HG03196 (cell line): ENCODE measurements around the gene TTF1.
"Not testable (repeated sequence)": the region's sequence is repeated elsewhere in the genome, so short reads cannot be mapped to it uniquely, and the experiment has no call there.

Experiments
- ATAC-seq: cut with Tn5 transposase; IDR thresholded peaks from one replicate; pipeline ENCODE4 v1.9.1; 2021; ENCODE audit not compliant: unreplicated experiment

Gene TTF1

DNA sequence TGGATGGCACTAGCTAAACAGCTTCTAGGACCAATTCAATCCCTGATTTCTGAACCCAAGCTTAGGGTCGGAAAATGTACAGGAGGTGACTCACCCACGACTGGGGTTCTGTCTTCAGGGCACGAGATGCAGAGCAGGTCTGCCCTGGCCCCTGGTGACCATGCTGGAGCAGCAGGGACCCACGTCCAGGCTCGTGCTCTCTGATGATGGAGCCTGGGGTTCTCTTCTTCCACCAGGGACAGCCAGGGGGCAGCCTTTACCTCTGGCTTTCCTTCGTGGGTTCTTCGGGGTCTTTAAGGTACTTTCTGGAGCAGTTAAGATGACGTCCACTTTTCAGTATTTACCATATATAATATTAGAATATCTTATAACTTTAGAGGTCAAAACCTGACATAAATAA lies 5.4 kb upstream of the TTF1 start:
- ATAC-seq, result no peak

DNA sequence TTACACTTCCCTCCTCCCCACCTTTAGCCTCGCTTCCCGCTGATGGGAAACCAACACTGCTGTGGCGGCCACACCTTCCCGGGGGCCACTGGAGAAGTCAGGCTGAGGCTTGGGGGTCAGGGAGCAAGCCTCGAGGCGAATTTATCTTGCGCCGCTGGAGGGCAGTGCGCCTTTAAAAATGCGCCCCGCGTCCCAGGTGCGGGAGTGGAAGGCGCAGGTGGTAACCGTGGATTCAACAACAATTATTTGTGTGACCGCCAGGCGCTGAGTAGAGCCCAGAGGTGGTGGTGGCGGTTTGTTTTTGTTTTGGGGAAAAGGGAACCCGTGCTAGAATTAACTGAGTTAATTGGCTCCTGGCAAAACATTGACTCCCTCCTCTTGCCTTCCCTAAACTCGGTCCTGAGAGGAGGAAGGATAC lies 4.5 kb upstream of the TTF1 start:
- ATAC-seq, result no peak

DNA sequence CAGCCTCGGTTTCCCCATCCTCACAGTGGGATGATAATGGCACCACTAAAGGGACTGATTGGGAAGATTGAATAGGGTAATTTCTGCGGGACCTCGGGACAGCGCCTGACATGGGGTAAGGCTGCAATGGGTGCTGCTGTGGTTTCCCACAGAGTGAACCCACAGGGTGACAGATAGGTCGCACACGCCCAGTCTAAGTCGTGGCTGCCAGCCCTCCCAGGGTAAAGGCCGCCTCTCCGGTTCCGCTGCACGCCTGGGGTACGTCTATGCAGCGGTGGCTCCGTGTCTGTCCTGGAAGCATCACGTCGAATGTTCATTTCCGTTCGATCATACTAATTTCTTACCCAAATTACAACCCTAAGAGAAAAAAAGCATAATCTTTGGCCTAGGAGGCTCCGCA lies 4.0 kb upstream of the TTF1 start:
- no peak for ATAC-seq

DNA sequence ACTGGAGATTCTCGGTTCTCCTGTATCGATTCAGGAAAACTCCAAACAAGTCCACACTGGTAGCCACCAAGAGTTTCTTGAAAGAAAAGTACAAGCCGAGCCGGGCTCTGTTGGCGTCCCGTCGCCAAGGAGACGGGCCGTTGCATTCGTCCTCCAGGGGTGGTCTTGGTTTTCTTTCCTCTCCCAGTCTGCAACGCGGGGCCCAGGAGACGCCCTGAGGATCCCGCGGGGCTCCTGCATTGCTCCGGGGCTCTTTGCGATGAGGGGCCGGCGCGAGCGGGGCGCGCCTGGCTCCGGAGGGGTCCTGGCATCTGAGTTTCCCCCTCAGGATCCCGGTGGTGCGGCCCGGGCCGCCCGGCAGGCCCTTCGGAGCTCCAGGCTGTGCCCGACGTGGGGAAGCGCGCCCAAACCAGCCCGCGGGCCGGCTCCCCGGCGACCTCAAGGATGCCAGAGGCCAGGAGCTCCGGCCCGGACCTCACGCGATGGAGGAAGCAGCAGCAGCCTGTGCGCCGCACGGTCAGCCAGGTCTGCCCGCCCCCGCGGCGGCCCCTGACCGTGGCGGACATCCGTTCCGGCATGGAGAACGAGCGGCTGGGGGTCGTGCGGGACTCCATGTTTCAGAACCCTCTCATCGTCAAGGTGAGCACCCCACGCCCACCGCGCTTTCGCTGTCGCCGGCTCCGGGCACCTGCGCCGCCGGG lies 3.3 kb upstream of the TTF1 start, which contains the start of gene CFAP77:
Gene CFAP77 (plus strand): TSS at position 384 of the 701 bp plus-strand sequence. CDS start 61 bp downstream, at position 445.
- ATAC-seq, result no peak

DNA sequence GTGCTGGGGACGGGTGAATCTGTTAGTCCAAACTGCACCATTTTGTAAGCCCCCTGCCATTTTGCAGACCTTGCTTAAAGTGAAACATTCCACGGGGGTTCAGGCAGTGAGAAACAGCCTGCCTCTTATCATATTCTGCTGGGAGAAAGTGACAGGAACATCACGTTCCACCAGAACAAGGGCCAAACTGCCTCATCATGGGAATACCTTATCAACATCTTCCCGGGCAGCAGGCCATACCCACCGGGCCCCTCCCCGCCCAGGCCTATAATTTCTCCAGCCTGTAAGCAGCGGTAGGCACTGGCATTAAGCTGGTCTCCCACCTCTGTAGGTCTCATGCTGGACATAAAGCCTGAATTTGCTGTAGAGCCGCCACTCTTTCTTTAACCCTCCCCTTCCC lies 1.9 kb upstream of the TTF1 start:
- ATAC-seq, result no peak

DNA sequence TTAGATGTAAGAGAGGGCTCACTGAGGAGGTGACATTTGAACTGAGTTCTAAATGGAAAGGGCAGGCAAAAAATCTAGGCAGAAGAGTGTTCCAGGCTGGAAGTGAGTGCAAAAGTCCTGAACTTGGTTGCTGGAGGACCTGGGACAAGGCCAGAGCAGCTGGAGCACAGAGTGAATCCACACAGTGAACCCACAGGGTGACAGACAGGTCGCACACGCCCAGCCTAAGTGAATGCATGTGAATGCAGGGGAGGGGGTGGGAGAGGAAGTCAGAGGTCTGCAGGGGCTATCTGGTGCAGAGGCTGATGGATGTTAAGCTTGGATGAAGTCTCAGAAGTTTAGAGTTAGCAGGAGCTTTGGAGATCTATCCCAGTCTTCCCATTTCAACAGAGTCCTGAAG lies 556 bp upstream of the TTF1 start:
- ATAC-seq, result no peak

DNA sequence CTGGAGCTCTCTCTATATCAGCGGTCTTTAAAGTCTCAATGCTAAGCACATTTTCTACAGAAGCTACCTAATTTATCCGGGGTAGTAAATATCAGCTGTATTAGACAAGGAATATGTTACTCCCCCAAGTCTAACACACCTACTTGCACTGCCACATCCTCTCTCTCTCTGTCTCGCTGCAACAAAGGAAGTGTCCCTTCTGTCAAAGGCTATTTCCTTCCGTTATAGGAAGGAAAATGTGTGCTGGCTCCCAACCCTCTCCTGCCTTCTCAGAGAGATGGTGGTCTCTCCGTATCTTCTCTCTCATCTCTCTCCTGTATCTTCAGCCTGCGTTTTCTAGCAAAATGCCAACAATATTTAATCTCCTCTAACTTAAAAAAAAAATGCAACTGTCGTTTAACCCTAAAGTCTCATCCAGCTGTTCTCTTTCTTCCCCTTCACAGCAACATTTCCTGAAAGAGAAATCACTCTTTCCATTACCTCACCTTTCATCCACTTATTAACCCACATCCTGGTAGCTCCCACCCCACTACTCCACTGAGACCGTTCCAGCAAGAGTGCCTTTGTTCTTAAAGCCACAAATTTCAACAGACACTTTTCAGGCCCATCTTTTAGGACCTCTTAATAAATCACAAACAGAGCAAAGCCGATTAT lies 2.3 kb downstream of the TTF1 start:
- ATAC-seq, result no peak

DNA sequence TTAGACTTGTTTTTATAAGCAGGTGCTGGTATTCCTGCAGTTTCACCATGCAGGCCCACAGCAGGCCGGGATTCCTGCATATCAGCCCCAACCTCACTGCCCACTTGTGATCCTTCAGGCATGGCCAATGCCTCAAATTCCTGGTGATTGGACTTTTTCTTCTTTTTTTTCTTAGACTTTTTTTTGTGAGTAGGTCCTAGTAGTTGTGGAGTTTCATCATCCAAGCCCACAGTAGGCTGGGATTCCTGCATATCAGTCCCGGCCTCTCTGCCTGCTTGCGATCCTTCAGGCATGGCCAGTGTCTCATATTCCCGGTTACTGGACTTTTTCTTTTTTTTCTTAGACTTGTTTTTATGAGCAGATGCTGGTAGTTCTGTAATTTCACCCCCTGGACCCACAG lies 4.8 kb downstream of the TTF1 start:
- no peak for ATAC-seq

DNA sequence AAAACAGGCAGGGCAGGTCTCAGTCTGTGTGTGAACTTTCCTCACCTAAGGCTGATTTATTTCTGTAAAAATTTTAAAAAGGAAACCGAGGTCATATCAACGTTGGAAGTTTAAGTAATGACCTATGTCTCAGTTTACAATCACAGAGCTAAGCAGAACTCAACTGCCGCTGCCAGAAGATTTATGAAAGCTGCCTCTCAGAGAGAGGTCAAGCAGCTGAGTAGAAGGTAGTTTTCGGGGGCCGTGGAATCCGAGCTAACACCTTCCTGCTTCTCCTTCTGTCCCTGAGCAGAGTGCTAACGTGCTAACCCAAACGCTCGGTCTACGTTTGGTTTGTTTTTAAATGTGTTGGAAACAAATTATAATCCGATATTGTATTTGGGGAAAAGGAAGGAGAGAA lies 11.1 kb downstream of the TTF1 start:
- no peak for ATAC-seq

DNA sequence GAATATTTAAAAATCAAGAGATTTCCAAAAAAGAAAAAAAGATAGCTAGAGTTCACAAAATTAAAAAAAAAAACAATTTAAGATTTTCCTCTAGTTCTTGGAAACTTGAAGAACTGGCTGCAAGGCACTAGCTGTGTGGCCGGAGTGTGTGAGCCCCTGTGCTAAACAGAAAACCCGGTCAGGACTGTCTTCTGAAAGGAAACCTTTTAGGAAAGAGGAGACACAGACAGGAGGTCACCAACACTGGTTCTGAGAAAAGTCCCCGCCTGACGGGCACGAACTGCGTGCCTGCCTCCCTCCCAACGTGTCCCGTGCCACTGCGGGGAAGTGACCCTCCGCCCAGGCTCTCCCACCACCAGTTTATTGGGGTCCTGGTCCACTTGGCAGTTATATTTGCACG lies 15.2 kb downstream of the TTF1 start:
- ATAC-seq, result no peak

DNA sequence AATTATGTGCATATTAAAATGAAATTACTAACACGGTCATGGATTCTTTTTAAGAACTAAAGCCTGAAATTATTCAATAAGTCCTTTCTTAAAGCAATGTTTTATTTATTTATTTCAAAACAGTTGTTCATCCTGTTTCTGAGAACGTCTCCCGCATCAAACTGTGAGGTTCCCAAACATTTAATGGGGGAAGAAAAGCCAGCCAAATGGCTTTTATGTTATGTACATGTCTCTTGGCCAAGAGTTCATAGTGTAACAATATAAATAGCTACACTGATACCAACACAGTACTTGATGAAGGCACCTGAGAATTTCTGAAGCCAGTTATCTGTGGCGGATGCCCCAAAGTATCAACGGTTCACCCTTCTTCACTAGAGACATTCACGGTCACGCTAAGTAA lies 15.7 kb downstream of the TTF1 start:
- no peak for ATAC-seq

DNA sequence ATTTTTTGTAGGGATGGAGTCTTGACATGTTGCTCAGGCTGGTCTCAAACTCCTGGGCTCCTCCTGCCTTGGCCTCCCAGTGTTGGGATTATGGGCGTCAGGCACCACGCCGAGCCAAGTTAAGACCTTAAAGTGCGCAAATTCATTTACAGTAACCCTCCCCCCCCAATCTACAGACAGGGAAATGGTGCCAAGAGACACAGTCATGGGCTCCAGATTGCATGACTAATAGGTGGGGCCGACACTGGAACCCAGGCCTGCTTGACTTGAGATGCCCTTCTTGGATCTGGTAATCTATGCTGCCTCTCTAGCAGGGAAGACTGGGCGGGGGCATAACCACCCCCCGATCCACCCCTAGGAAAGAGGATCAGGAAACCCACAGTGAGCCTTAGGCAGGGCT lies 19.5 kb downstream of the TTF1 start:
- ATAC-seq, result no peak

DNA sequence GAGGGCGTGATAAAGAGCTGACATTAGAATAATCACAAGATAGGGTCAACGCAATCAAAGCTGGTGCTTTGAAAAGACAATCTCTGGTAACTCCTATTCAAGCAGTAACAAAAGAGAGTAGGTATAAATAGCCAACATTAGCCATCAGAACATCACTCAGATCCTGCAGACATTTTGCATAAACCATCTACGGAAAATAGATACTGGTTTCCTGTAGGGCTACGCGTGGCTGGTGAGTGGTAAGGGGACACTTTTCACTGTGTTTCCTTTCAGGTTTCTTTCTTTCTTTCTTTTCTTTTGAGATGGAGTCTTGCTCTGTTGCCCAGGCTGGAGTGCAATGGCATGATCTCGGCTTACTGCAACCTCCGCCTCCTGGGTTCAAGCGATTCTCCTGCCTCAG lies 22.3 kb downstream of the TTF1 start:
- peak; percentile 40 for ATAC-seq

DNA sequence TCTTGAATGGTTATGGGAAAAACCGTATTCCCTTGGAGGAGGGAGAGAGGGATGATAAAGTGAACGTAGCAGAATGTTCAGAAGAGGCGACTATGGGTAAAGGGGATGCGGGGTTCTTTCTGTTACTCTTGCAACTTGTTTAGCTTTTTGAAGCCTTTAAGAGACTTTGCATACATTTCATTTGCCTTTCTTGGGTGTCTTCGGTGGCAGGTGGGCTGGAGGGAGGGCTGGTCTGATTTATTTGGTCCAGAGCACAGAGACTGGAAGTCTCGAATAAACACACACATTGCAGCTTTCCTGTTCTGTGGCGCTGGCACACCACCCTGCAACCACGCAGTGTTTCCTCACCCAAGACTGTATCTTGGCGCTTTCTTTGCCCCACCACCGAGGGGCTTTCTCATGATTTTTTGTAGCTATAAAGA lies 23.2 kb downstream of the TTF1 start:
- ATAC-seq, result peak; percentile 41

DNA sequence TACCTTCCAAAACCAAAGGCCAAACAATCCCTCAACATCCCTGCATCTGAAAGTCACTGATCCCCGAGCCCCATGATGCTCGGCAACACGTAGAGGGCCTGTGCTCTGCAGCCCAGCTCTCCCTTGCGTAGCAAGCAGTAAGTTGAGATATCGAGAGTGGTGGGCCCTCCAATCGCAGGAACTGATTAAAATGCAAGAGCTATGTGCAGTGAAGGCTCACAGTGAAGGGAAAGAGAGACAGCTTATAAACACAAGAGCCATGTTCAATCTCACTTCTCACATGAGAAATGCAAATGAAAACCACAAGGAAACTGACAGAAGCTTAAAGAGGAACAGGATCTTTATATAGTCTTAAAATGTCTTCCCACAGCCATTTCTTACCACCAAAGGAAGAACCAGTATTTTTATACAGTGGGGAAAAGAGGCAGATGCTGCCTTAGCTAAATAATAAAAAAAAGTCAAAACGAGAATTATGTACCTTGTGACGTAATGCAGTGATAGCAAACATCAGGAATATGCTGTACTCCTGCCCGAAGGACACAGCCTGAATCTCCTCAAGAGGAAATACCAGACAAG lies 24.6 kb downstream of the TTF1 start:
- peak; percentile 58 for ATAC-seq

DNA sequence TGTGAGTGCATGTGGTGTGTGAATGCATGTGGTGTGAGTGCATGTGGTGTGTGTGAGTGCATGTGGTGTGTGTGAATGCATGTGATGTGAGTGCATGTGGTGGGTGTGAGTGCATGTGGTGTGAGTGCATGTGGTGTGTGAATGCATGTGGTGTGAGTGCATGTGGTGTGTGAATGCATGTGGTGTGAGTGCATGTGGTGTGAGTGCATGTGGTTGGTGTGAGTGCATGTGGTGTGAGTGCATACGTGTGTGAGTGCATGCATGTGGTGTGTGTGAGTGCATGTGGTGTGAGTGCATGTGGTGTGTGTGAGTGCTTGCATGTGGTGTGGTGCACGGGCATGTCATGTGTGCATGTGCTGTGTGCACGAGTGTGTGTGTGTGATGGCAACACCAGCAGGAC lies 28.2 kb downstream of the TTF1 start:
- ATAC-seq, result not testable (repeated sequence)

DNA sequence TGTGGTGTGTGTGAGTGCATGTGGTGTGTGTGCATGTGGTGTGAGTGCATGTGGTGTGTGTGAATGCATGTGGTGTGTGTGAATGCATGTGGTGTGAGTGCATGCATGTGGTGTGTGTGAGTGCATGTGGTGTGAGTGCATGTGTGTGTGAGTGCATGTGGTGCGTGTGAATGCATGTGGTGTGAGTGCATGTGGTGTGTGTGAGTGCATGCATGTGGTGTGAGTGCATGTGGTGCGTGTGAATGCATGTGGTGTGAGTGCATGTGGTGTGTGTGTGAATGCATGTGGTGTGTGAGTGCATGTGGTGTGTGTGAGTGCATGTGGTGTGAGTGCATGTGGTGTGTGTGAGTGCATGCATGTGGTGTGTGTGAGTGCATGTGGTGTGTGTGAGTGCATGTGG lies 28.9 kb downstream of the TTF1 start:
- not testable (repeated sequence) for ATAC-seq

DNA sequence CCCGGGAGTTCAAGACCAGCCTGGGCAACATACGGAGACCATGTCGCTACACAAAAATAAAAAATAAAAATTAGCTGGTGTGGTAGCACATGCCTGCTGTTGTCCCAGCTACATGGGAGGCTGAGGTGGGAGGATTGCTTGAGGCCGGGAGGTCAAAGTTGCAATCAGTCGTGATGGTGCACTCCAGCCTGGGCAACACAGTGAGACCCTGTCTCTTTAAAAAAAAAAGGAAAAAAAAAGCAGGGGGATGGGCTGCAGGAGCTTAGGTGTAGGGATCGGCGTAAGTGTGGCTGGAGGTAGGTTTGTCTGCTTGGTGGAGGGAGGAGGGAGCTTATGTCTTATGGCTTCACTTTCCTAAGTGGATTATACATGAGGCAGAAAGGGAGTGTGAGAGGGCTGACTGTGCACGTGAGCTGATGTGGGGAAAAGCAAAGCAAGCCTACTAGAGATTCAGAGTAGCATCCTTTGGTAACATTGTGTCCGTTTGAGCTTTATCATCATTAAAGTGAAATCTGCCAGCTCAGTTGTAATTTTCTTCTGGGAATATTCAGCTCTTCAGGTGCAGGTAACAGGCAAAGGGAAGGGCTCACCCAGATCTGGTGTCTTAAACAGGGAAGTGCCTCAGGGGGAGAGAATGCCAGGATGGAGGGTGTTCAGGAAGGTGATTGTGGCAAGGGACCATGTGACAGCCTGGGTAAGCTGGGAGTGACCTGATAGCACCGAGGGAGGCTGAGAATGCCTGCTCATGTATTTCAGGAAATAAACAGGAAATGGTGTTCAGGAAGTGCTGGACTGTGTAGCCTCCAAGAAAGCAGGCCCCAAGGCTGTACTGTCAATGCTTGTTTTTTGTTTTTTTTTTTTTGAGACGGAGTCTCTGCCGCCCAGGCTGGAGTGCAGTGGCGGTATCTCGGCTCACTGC lies 34.2 kb downstream of the TTF1 start:
- ATAC-seq, result no peak

DNA sequence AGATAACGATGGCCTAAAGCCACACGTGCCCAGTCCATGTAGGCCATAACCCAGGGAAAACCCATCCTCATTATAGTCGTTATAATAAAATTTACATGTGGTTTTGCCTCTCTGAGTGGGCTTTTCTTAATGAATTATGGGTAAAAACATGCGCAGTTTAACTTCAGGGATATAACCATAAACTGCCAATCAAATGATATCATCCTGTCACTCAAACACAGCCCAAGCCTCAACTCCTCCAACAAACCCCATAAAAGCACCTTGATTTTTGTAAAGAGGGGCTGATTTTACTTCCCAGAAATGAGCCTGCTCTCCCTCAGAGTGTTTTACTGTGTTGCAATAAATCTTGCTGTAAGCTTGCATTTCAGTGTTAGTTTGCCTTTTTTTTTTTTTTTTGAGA lies 36.0 kb downstream of the TTF1 start:
- ATAC-seq, result no peak

DNA sequence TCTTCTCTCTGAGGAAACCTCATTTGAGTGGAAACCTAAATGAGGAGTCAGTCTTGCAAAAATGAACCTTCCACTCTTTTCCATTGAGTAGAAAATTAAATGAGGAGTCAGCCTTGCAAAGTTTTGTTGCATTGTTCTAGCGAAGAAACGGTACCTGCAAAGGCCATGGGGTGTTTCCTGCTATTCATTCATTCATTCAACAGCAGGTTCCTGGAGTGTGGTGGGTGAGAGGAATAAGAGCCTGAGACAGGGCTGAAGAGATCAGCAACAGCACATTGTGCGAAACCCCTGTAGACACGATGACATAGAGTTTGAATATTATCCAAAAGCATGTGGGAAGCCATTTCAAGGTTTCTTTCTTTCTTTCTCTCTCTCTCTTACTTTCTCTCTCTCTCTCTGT lies 37.2 kb downstream of the TTF1 start:
- no peak for ATAC-seq

DNA sequence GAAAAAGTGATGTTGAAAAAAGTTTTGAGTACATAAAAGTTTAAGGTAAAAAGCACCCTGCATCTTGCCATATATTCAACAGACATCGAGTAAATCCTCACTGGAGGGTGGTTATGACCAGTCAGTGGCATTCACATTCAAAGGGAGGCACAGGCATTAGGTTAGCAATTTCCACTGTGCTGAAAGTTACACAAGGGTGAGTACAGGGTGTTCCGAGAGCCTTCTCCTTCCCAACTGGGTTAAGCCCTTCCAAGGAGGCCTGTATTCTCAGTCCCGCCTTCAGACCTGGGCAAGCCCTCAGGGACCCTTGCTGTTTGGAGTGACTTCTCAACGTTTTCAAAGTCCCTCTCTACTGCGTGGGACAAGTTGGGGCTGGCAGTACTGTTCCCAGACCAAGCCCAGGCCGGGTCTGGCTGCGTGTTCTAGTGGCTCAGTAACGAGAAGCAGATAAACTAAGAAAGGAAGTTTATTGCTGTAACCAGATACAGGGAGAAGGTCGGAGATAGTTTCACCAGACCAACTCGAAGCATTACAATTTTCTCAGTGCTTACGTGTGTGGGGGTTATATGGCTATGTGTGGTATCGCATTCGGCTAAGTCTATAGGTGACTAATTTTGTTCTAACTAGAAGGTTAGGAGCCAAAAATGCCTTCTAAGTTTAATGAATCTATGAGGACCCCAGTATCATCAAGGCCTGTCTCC lies 38.9 kb downstream of the TTF1 start:
- ATAC-seq, result no peak
